ENCODE measurements around the gene MOB3B.

Gene MOB3B

GRCh38 chr9:27572061-27572460, 42.4 kb upstream of the MOB3B start:
- TF ChIP-seq CTCF (IDR thresholded peaks at IDR 0.05): no peak
- peaks cover 0 to 23% (median 9%) of the 10 kb centered on the region in 4 donors for H3K4me1 ChIP-seq
- no peaks in the 10 kb centered on the region for H3K27me3 ChIP-seq
- intact Hi-C loops (cut with DNase I; ENCODE audit: low total_unique reads): no loop called here
- peak overlapping the region; percentile 69 to 97 for H3K4me3 ChIP-seq
- H3K9me3 ChIP-seq: no peaks in the 10 kb centered on the region
- peak overlapping the region; percentile 98 to 100 for H3K27ac ChIP-seq
- H3K36me3 ChIP-seq: peaks cover 0 to under 1% (median 0%) of the 10 kb centered on the region in 3 donors
- DNase-seq: no peak

- intact Hi-C loops (cut with DNase I; ENCODE audit: low total_unique reads): no loop called here
- DNase-seq: no peak
- Histone ChIP-seq H3K27me3 (no peaks in the 10 kb centered on the region), H3K4me1 (peaks cover 0 to 27% (median 9%) of the 10 kb centered on the region in 4 donors), H3K4me3 (no peak overlapping the region), H3K36me3 (peaks cover 0 to 11% (median 8%) of the 10 kb centered on the region in 3 donors), H3K9me3 (no peaks in the 10 kb centered on the region), H3K27ac (no peak overlapping the region)
- TF ChIP-seq CTCF (IDR thresholded peaks at IDR 0.05): no peak
Measured at GRCh38 chr9:27571011-27571410, 41.4 kb upstream of the MOB3B start.

GRCh38 chr9:27569406-27569805, 39.8 kb upstream of the MOB3B start:
- Histone ChIP-seq H3K4me3 (no peak overlapping the region), H3K4me1 (peaks cover 0 to 27% (median 9%) of the 10 kb centered on the region in 4 donors), H3K27ac (no peak overlapping the region), H3K9me3 (no peaks in the 10 kb centered on the region), H3K27me3 (no peaks in the 10 kb centered on the region), H3K36me3 (peaks cover 0 to 26% (median 10%) of the 10 kb centered on the region in 3 donors)
- intact Hi-C loops (cut with DNase I; ENCODE audit: low total_unique reads): no loop called here
- DNase-seq: no peak
- TF ChIP-seq CTCF (IDR thresholded peaks at IDR 0.05): no peak

- Histone ChIP-seq H3K27ac (no peak overlapping the region), H3K4me3 (no peak overlapping the region), H3K36me3 (peaks cover 5 to 33% (median 25%) of the 10 kb centered on the region in 3 donors), H3K9me3 (no peaks in the 10 kb centered on the region), H3K4me1 (peaks cover 0 to 8% (median 0%) of the 10 kb centered on the region in 4 donors), H3K27me3 (no peaks in the 10 kb centered on the region)
- intact Hi-C loops (cut with DNase I; ENCODE audit: low total_unique reads): no loop called here
- no peak for TF ChIP-seq CTCF (IDR thresholded peaks at IDR 0.05)
- no peak for DNase-seq
Measured at GRCh38 chr9:27566118-27566517, 36.5 kb upstream of the MOB3B start.

GRCh38 chr9:27565696-27566095, 36.1 kb upstream of the MOB3B start:
- H3K36me3 ChIP-seq: peaks cover 9 to 36% (median 30%) of the 10 kb centered on the region in 3 donors
- no peak for DNase-seq
- H3K4me3 ChIP-seq: no peak overlapping the region
- H3K27me3 ChIP-seq: no peaks in the 10 kb centered on the region
- no peak for TF ChIP-seq CTCF (IDR thresholded peaks at IDR 0.05)
- no peaks in the 10 kb centered on the region for H3K9me3 ChIP-seq
- peaks cover 0 to 6% (median 0%) of the 10 kb centered on the region in 4 donors for H3K4me1 ChIP-seq
- intact Hi-C loops (cut with DNase I; ENCODE audit: low total_unique reads): no loop called here
- no peak overlapping the region for H3K27ac ChIP-seq

- H3K4me1 ChIP-seq: peaks cover 0 to 6% (median 0%) of the 10 kb centered on the region in 4 donors
- no peaks in the 10 kb centered on the region for H3K27me3 ChIP-seq
- no peak overlapping the region for H3K4me3 ChIP-seq
- DNase-seq: no peak
- H3K27ac ChIP-seq: no peak overlapping the region
- TF ChIP-seq CTCF (IDR thresholded peaks at IDR 0.05): no peak
- no peaks in the 10 kb centered on the region for H3K9me3 ChIP-seq
- intact Hi-C loops (cut with DNase I; ENCODE audit: low total_unique reads): no loop called here
- H3K36me3 ChIP-seq: peaks cover 9 to 46% (median 34%) of the 10 kb centered on the region in 3 donors
Measured at GRCh38 chr9:27564670-27565069, 35.1 kb upstream of the MOB3B start.
